GM10847 (cell line): ENCODE results near the gene DOCK2.

Experiments
- POLR2A ChIP-seq: IDR thresholded peaks from 2 replicates; pipeline ENCODE4 v1.6.1; 2011; ENCODE audit not compliant: insufficient read length; ENCODE audit errors: extremely low read depth

The DOCK2 gene

DNA sequence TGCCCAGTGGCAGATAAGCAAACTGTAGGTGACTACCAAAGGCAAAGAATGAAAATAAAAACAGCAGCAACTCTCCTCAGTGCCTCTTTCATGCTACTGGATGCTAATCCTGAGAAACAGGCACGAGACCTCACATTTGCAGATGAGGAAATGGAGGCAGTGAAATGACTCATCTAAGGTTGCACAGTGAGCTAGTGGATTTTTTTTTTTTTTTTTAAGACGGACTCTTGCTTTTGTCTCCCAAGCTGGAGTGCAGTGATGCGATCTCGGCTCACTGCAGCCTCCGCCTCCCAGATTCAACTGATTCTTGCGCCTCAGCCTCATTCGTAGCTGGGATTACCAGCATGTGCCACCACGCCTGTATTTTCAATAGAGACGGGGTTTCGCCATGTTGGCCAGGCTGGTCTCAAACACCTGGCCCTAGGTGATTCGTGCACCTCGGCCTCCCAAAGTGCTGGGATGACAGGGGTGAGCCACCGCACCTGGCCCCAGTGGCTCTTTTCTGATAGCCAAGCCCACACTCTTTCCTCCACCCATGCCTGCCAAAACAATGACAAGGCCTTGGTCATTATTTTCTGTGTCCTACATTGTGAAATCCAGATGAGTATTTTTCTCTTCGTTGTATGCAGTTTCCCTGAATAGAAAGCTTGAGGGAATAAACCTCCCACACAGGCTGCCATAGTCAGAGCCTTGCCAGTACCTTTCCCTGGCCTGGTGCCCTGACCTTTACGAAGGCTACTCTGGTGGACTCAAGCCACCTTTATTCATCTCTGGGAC lies 19.2 kb downstream of the DOCK2 start:
- TF ChIP-seq POLR2A = no peak

DNA sequence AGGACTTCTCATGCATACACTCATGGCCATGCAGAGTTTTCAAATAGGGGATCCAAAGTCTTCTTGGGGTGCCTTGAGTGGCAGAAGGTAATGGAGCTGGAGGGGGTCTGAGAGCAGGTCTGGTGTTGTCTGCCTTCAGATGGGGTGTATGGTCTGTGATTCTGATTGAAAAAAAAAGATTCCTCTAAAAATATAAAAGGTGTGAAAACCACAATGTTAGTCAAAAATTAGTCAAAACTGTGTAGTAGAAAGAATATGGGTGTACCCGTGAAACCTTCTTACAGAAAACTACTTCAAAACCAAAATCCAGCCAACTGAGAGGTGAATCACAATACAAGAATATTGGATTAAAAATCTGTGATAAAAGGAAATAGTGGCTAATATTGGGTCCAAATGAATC lies 20.1 kb downstream of the DOCK2 start:
- TF ChIP-seq POLR2A = no peak

DNA sequence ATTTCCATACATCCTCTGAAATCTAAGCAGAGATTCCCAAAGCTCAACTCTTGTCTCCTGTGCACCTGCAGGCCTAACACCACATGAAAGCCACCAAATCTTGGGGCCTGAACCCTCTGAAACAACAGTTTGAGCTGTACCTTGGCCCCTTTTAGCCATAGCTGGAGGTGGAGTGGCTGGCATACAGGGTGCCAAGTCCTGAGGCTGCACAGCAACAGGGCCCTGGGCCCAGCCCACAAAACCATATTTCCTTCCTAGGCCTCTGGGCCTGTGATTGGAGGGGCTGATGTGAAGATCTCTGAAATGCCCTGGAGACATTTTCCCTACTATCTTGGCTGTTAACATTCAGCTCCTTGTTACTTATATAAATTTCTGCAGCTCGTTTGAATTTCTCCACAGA lies 26.5 kb downstream of the DOCK2 start:
- no peak for TF ChIP-seq POLR2A

DNA sequence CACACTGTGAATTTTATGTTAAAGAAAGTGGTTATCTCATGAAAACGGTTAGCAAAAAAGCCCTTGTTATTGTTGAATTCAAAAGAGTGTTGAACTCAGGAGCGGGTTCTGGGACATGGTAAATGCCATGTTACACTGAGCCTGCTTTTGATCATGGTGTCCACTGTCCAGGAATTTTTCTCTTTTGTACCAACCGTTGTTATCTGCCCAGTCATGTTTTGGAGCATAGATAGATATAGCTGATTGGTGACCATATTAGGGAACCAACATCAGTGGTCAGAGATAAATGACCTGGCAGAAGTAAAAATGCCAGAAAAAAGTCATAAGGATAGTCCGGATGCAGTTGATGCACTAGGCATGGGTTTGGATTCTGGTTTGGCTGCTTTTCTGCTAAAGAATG lies 29.3 kb downstream of the DOCK2 start:
- TF ChIP-seq POLR2A = no peak

DNA sequence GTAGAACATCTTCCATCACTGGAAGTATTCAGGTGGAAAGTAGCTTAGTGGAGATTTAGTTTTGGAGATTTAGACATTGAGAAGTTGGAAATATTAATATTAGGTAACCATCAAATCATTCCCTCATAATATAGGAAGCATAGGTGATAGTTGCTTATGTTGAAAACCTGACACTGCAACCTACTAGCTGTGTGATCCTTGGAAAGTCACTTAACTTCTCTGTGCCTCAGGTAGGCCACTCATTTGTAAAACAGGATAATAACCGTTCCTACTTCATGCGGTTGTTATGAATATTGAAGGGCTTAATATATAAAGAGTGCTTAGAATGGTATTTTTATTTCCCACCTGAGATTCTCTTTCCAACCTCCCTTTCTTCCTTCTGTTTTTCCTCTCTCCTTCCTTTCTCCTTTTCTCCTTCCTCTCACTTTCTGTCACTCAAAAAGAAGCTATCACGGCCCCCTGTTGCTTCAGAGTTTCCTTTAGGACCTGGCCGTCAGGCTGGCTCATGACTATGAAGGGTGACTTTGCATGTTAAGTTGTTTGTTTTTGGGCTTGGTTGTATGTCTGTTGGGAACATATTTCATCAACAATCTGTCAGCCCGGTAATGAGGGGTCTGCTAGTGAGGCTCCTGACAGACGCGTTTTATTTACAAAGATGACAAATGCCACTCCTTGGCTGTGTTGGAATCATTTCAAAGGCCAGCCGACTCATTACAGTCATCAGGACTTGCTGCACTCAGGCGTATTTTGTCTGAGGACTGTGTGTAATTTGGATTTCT lies 31.0 kb downstream of the DOCK2 start:
- no peak for TF ChIP-seq POLR2A

DNA sequence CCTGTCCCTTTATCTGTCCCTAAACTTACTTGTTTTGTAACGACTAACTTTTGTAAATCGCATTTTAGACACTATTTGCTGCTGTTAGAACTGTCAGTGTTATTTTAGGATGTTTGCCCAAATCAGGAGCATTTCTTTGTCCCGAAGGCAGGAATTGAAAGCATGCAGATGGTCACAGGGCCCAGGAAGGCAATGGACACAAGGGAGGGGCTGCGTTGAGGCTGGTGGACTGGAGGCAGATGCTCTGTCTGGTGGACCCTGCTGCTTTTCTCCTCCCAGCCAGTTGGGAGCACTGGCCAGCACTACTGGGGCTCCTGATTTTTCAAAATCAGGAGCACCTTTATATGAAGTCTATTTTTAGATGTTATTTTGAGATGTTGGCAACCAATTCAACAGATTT lies 31.7 kb downstream of the DOCK2 start:
- TF ChIP-seq POLR2A = no peak

DNA sequence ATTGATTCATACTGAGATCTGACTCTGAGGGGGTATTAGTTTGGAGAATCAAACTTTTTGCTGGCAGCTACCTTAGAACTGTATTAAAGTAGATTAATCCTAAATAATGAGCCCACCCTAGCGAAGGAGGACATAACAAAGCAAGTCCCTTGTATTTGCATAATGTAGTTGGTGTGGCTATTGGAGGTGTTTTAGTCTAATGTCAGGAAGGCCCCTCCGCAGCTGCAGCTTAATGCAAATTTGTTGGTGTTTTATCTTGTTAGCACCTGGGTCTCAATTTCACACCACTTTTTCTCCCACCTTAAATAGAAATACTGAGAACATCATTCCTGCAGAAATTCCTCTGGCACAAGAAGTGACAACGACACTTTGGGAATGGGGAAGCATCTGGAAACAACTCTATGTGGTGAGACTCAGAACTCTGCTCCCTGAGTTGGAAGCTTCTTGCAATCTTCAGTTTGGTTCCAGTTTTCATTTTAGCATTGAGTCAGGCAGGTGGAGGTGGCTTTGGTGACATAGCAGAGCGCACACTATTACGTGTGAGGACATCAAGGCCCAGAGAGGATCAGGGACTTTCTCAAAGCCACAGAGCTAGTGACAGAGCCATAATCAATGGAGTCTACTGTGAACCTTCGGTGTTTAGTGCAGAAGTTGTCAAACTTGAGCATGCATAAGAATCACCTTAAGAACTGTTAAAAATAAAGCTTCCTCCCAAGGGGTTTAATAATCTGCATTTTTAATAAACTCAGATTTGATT lies 33.9 kb downstream of the DOCK2 start:
- no peak for TF ChIP-seq POLR2A

DNA sequence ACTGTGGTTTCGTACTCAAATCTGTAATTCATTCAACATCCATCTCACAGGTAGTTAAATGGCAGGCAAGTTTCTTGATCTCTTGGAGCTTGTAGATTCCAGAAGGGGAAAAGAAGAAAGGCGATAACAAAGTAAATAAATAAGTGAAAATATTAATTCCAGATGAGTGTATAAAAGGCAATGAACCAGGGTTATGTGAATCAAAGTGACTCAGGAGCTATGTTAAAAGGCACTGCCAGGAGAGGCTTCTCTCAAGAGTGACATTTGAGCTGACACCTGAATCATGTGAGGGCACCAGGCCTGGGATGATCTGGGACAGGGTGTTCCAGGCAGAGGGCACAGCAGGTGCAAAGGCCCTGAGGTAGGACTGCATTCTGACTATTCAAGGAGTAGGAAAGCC lies 45.0 kb downstream of the DOCK2 start:
- TF ChIP-seq POLR2A = no peak

DNA sequence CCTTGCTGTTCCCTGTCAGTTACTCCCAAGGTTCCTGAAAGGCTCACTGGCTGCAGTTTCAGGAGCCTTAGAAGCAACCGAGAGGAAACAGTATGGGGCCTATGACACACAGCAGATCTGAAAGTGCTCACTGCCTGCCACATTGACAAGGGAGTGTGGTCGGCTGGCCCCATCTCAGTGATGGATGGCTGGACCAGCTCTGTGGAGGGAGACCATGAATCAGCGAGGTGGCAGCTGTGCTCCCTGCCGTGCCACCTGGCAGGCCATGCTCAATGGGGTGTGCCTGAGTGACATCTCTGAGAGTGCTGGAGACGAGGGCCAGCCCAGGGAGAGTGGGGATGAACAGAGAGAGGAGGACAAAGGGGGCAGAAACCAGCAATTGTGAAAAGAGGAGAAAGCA lies 49.1 kb downstream of the DOCK2 start:
- TF ChIP-seq POLR2A = no peak

DNA sequence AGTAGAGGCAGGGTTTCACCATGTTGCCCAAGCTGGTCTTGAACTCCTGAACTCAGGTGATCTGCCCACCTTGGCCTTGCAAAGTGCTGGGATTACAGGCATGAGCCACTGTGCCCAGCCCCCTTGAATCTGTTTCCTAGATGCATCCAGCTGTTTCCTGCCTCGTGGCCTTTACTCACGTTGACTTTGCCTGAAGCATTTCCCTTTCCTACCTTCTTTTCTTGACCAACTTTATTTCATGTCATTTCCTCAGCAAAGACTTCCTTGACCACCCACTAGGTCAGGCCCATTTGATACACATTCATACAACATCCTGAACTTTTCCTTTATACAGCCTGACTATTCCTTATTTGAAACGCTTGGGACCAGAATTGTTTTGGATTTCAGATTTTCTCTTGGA lies 51.0 kb downstream of the DOCK2 start:
- no peak for TF ChIP-seq POLR2A

DNA sequence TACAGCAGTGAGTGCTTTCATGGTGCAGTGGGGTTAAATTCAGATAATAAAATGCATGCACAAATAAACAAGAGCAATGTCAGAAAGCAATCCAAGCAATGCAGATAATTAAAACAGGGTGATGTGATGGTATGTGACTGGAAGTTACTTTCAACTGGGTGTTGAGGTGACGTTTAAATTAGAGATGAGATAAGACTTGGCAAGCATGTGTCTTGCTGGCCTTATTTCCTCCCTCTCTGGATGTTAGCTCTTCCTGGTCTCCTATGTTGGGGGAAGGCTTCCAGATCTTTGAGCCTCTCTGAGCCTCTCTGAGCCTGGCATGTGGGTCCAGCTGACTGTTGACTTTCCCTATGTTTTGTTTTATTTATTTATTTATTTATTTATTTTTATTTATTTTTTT lies 54.4 kb downstream of the DOCK2 start:
- no peak for TF ChIP-seq POLR2A

DNA sequence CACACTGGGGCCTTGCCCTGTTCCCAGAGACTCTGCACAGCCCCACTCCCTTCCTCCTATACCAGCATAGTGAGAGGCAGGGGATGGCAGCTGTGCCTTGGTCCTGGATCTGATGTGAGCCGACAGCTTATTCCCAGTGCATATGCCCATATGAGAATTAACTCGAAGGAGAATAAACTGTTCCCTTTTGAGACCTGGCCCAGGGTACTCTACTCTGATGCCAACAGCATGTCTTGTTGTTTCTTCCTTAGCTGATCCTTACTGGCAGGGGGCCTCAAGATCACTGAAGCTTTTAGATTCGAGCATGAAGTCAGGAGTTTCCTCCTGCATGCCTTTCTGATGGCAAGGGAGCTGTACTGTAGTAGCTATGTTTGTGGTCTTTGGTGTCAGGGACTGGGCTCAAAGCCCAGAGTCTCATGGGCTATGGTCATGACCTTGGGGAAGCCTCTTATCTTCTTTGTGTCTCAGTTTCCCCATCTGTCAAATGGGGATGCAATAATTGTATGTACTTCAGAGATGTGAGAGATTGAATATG lies 57.1 kb downstream of the DOCK2 start:
- no peak for TF ChIP-seq POLR2A

DNA sequence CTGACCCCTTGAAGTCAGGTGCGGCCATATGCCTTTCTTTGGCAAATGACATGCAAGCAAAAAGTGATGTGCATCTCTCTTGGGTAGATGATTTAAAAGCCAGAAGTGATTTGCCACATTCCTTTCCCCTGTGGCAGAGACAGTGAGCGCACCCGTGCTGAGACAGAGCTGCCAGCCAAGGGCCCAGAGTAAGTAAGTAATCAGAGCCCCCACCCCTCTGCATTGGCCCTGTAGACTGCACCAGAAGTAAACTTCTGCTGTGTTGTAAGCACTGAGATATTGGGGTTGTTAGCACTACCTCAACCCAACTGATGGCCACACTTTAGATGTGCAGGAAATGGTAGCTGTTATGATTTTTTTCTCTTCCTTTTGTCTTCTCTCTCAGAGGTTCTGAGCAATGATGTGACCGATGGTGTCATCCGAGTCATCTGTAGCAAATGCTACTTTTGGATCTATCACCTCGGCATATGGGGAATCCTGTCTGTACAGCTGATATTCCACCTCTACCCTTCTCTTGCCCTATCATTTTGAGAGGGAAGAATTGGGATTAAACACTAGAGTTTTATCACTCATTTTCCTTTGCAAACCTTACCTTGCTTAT lies 58.0 kb downstream of the DOCK2 start:
- no peak for TF ChIP-seq POLR2A

DNA sequence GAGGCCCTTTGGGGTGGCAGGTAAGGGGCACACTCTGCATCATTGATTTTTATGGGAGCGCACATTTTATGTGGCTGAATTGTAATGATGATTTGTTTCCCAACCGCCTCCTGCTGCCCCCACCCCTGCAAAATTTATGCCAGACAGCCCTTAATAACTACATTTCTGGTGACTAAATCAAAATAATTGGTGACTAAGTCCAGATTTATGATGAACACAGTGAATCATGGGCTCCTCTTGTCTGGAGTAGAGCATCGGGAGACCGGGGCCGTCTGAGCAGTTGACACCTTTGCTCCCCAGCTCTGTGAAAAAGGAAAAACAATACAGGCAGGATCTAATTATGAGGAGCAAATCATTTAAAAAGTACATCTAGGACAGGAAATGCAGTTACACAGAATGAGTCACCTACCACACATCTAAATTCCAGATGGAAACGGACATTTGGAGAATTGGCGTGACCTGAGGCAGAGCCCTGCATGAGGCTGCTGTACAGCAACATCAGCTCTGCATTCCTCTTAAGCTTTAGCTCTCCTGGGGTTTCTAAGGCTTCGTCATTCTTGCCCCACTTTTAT lies 58.9 kb downstream of the DOCK2 start:
- TF ChIP-seq POLR2A = no peak
